NOMO-1 treated with DMSO at 0.1 percent for 48 hours (cell line): Measurements from ENCODE around the gene RGS8.

Experiments
- DNase-seq: peaks from one replicate; lab custom pipeline; 2025; ENCODE audit not compliant: unreplicated experiment; lab: John Stamatoyannopoulos, UW

Gene RGS8

GRCh38 chr1:182641561-182641960, 42.8 kb downstream of the RGS8 start:
- DNase-seq = no peak

GRCh38 chr1:182639330-182639729, 45.1 kb downstream of the RGS8 start:
- DNase-seq = no peak

- no peak for DNase-seq
Observed at GRCh38 chr1:182637769-182638168, 46.6 kb downstream of the RGS8 start.

GRCh38 chr1:182635871-182636270, 48.5 kb downstream of the RGS8 start:
- DNase-seq = no peak
